ENCODE data around the gene HPSE. TPM values are rescaled to one million over a fixed set of nuclear protein-coding genes. Genes with fewer than 3 reads are reported as not detected.

The HPSE gene
- total and polyA plus RNA-seq, 9 of the 15 experiments (the other 6 are each of a cell fraction or from before 2014, with no cell fraction given), result 0.01 to 0.42 (median 0.14) TPM; not detected in 1

GRCh38 chr4:83381173-83381572, 46.5 kb upstream of the HPSE start (continued):
- TF ChIP-seq ELK1 (CRISPR knock-in tag; IDR thresholded peaks at IDR 0.05), result no peak

GRCh38 chr4:83378419-83378818, 43.8 kb upstream of the HPSE start:
- Histone ChIP-seq H3K4me3 (no peak overlapping the region), H3K4me2 (ENCODE audit: insufficient read depth, low read length) (no peak overlapping the region), H4K20me1 (replicated peaks; ENCODE audit: control insufficient read depth, insufficient read depth, low read length) (no peaks in the 10 kb centered on the region), H3K36me3 (ENCODE audit: control insufficient read depth, insufficient read depth, low read length) (no peaks in the 10 kb centered on the region), H3K27me3 (ENCODE audit: control insufficient read depth in 2 of 2, insufficient read depth in 2 of 2, low read length in 2 of 2) (no peaks in the 10 kb centered on the region; a peak in 1 of 5 replicates), H2AFZ (ENCODE audit: low read depth, low read length) (no peak overlapping the region), H3K9ac (ENCODE audit: insufficient read depth in 1 of 2, low read depth in 2 of 2, low read length in 2 of 2) (no peak overlapping the region), H3K79me2 (ENCODE audit: control insufficient read depth, insufficient read depth, low read length) (no peaks in the 10 kb centered on the region), H3K9me1 (ENCODE audit: control insufficient read depth, insufficient read depth, low read length) (no peaks in the 10 kb centered on the region), H3K9me3 (replicated peaks; ENCODE audit: control insufficient read depth, insufficient read depth, low read depth, low read length) (peaks cover 5% of the 10 kb centered on the region; the same call in 1 of the 2 replicates), H3K4me1 (replicated peaks in 1 of 2; ENCODE audit: control insufficient read depth in 2 of 2, insufficient read depth in 2 of 2, low read length in 2 of 2) (no peaks in the 10 kb centered on the region), H3K27ac (ENCODE audit: extremely low read depth, low read depth, low read length) (no peak overlapping the region)
- FAIRE-seq (no peak), ATAC-seq (no peak), DNase-seq (ENCODE audit: extremely low read depth in 1 of 4, low spot score in 3 of 4) (peak in 1 of 4 experiments; percentile 58)
- POLR2A ChIA-PET, result interaction anchor here (0.6 to 1.6 kb wide), 3 partner anchors 9 to 1379 kb away, joined by 3 to 6 read pairs (median 4); no protein-coding TSS in a partner anchor
- WGBS (ENCODE audit: insufficient coverage, low coverage, missing lambda C conversion rate), result 50% methylated on average over 5 of the region's 5 CpGs
- intact Hi-C loops (cut with micrococcal nuclease), result no loop called here
- BruUV-seq (replicated peaks), result no TSS peak
- in situ Hi-C loops (cut with MboI), result no loop called here
- CTCF ChIA-PET (ENCODE audit: low intra/inter-chr PET ratio), result no interaction called here
- TF ChIP-seq MAFF (IDR thresholded peaks at IDR 0.05; ENCODE audit: low read length), result peak; percentile 57
- 0 out of 4 replicates have a peak, but pooled peaks of 1 of the 2 experiments have one; percentile 42 for TF ChIP-seq TEAD1 (CRISPR knock-in tag; IDR thresholded peaks at IDR 0.05)
- TF ChIP-seq ZNF316 (IDR thresholded peaks at IDR 0.05), result peak; percentile 45; the same call in 1 of the 2 replicates
- peak in 1 of 3 experiments; percentile 36 for TF ChIP-seq YY1 (IDR thresholded peaks at IDR 0.05; ENCODE audit: borderline replicate concordance in 1 of 3, control insufficient read depth in 1 of 3, extremely low read depth in 1 of 3, insufficient read depth in 3 of 3, insufficient read length in 1 of 3, insufficient replicate concordance in 2 of 3, low read depth in 1 of 3, low read length in 2 of 3)
- TF ChIP-seq CBX3 (IDR thresholded peaks at IDR 0.05; ENCODE audit: borderline replicate concordance in 1 of 2, low read length in 2 of 2), result peak in 1 of 2 experiments; percentile 92; a peak in 2 of 3 replicates
- TF ChIP-seq ELF1 (tag; IDR thresholded peaks at IDR 0.05), result no peak
- 0 out of 2 replicates have a peak, but pooled peaks have one; percentile 14 for TF ChIP-seq USF1 (CRISPR knock-in tag; IDR thresholded peaks at IDR 0.05)
- no peak for TF ChIP-seq MTF1 (CRISPR knock-in tag; IDR thresholded peaks at IDR 0.05; ENCODE audit: borderline replicate concordance)
- peak; percentile 83; the same call in 1 of the 2 replicates for TF ChIP-seq CBX1 (IDR thresholded peaks at IDR 0.05; ENCODE audit: low read depth)
- TF ChIP-seq NFE2L1 (tag; IDR thresholded peaks at IDR 0.05; ENCODE audit: borderline replicate concordance, low read depth), result peak; percentile 32; the same call in 1 of the 2 replicates
- peak; percentile 89 for TF ChIP-seq TRIM28 (IDR thresholded peaks at IDR 0.05)
- TF ChIP-seq THAP12 (CRISPR knock-in tag; IDR thresholded peaks at IDR 0.05), result no peak
- TF ChIP-seq NFE2 (IDR thresholded peaks at IDR 0.05; ENCODE audit: low read depth), result peak; percentile 69

Measured in K562 (cell line).